GM13976 (cell line): ENCODE data around the gene INSC.

Experiments
- DNase-seq: peaks from one replicate; pipeline ENCODE4 v3.0.0; 2012; ENCODE audit warnings: low spot score
- CTCF ChIP-seq: IDR thresholded peaks from 2 replicates; pipeline ENCODE4 v1.5.1; 2012; ENCODE audit warnings: borderline replicate concordance, mild to moderate bottlenecking; ENCODE audit not compliant: insufficient read depth; ENCODE audit errors: extremely low read depth, missing control alignments, control extremely low read depth
- in situ Hi-C: fragments of 300-500 bp; cut with MboI; formaldehyde crosslinking; loops from one replicate; pipeline ENCODE4 v1.12.0; 2022; ENCODE audit warnings: low sequenced_read_pairs, mixed read lengths, inconsistent platforms; ENCODE audit not compliant: unreplicated experiment

INSC gene

GRCh38 chr11:15097411-15097810 is 17.3 kb upstream of the INSC start:
- DNase-seq: no peak
- TF ChIP-seq CTCF: no peak
- in situ Hi-C loops: no loop called here

- no peak for DNase-seq
- in situ Hi-C loops: no loop called here
- TF ChIP-seq CTCF: no peak
Measured at GRCh38 chr11:15099267-15099666, 15.5 kb upstream of the INSC start.

- DNase-seq: peak; percentile 46
- peak; percentile 85 for TF ChIP-seq CTCF
- in situ Hi-C loops: loop anchor here (10.0 kb wide), 1 partner anchor 54 kb away; no protein-coding TSS in a partner anchor
Measured at GRCh38 chr11:15101072-15101709, 13.5 kb upstream of the INSC start.

GRCh38 chr11:15104166-15104565 is 10.6 kb upstream of the INSC start:
- in situ Hi-C loops: loop anchor here (10.0 kb wide), 1 partner anchor 51 kb away; no protein-coding TSS in a partner anchor
- no peak for TF ChIP-seq CTCF
- no peak for DNase-seq

- DNase-seq: no peak
- TF ChIP-seq CTCF: no peak
- in situ Hi-C loops: loop anchor here (10.0 kb wide), 1 partner anchor 48 kb away; no protein-coding TSS in a partner anchor
Measured at GRCh38 chr11:15106201-15106965, 8.3 kb upstream of the INSC start.

GRCh38 chr11:15107730-15108515 is 6.8 kb upstream of the INSC start:
- no peak for DNase-seq
- no peak for TF ChIP-seq CTCF
- in situ Hi-C loops: loop anchor here (10.0 kb wide), 1 partner anchor 47 kb away; no protein-coding TSS in a partner anchor
